K562 (cell line): ENCODE results near the gene LAMA4. TPM values are rescaled to one million over a fixed set of nuclear protein-coding genes. Genes with fewer than 3 reads are reported as not detected.

Experiments used
- ATAC-seq: fragments of 200-7000 bp; cut with Tn5 transposase; 3 replicates; pipeline ENCODE4 v1.9.1; 2020; ENCODE audit warnings: moderate library complexity
- BruUV-seq: library from RNA; stranded (reverse); fragments of 400-500 nt; replicated peaks from 2 replicates; lab custom pipeline; 2021; lab: Mats Ljungman, UMichigan
- CTCF ChIA-PET: fragments of 300-600 bp; formaldehyde crosslinking; extraction: SDS; loops from one replicate; lab custom pipeline; 2021; ENCODE audit warnings: low intra/inter-chr PET ratio; lab: Yijun Ruan, JAX
- POLR2A ChIA-PET: fragments of 300-600, 350-650 bp; sonication (Branson Sonifier 250); formaldehyde crosslinking; extraction: SDS; loops from one replicate; lab custom pipeline; 2021; ENCODE audit warnings: antibody characterized with exemption, inconsistent platforms; lab: Yijun Ruan, JAX
- DNase-seq, 4 experiments: peaks; one replicate each; pipeline versions ENCODE4 v3.0.0 to v3.0.0-alpha.2; 2011 to 2018; ENCODE audit warnings: low spot score in 3 of 4, mixed read lengths in 3 of 4; ENCODE audit errors: extremely low read depth in 1 of 4
- FAIRE-seq: peaks from 2 replicates; lab custom pipeline; 2011; peaks lifted over from hg19 to GRCh38; lab: Jason Lieb, UNC
- H2AFZ ChIP-seq: 2 replicates; pipeline ENCODE4 v1.6.0; 2011; ENCODE audit warnings: low read depth, low read length, control low read depth, inconsistent platforms
- H3K27ac ChIP-seq: fragments of 200-600 bp; 3 replicates; pipeline ENCODE4 v1.8.0; 2011; ENCODE audit warnings: low read depth, mild to moderate bottlenecking, control low read depth, inconsistent platforms, low read length, moderate library complexity, mixed read lengths; ENCODE audit errors: extremely low read depth
- H3K27me3 ChIP-seq, 2 experiments: fragments of 300-600 bp in 1 of 2; 2 replicates in 1 of 2; 3 replicates in 1 of 2; pipeline versions ENCODE4 v1.6.0 to v1.8.0; 2011; ENCODE audit warnings: inconsistent platforms in 2 of 2, low read length in 2 of 2, mild to moderate bottlenecking in 1 of 2, mixed read lengths in 1 of 2, moderate library complexity in 1 of 2; ENCODE audit not compliant: control insufficient read depth in 2 of 2, insufficient read depth in 2 of 2
- H3K36me3 ChIP-seq: fragments of 300-600 bp; 3 replicates; pipeline ENCODE4 v1.8.0; 2011; ENCODE audit warnings: mild to moderate bottlenecking, low read length, inconsistent platforms; ENCODE audit not compliant: control insufficient read depth, insufficient read depth
- H3K4me1 ChIP-seq, 2 experiments: fragments of 200-600 bp in 1 of 2; replicated peaks in 1 of 2; 2 replicates in 1 of 2; 3 replicates in 1 of 2; pipeline versions ENCODE4 v1.5.1 to v1.8.0; 2011; ENCODE audit warnings: inconsistent platforms in 2 of 2, low read length in 2 of 2, mild to moderate bottlenecking in 1 of 2, mixed read lengths in 1 of 2, moderate library complexity in 1 of 2; ENCODE audit not compliant: control insufficient read depth in 2 of 2, insufficient read depth in 2 of 2
- H3K4me2 ChIP-seq: 2 replicates; pipeline ENCODE4 v1.6.1; 2011; ENCODE audit warnings: low read length, control low read depth, inconsistent platforms, mixed read lengths; ENCODE audit not compliant: insufficient read depth
- H3K4me3 ChIP-seq: fragments of 200-600 bp; sonication (generic), shearing (Covaris generic); 2 replicates; pipeline ENCODE4 v1.5.1; 2016; ENCODE audit warnings: control low read depth, inconsistent platforms
- H3K79me2 ChIP-seq: fragments of 200-600 bp; 3 replicates; pipeline ENCODE4 v1.8.0; 2011; ENCODE audit warnings: low read length, inconsistent platforms; ENCODE audit not compliant: control insufficient read depth, insufficient read depth
- H3K9ac ChIP-seq, 2 experiments: 2 replicates each; pipeline versions ENCODE4 v1.6.0 to v1.6.1; 2011; ENCODE audit warnings: low read depth in 2 of 2, low read length in 2 of 2, control low read depth in 1 of 2, inconsistent platforms in 1 of 2, mild to moderate bottlenecking in 1 of 2, mixed read lengths in 1 of 2; ENCODE audit not compliant: insufficient read depth in 1 of 2
- H3K9me1 ChIP-seq: one replicate; pipeline ENCODE4 v1.6.0; 2011; ENCODE audit warnings: inconsistent platforms, mild to moderate bottlenecking, low read length, moderate library complexity; ENCODE audit not compliant: control insufficient read depth, insufficient read depth
- H3K9me3 ChIP-seq: replicated peaks from 2 replicates; pipeline ENCODE4 v1.5.1; 2011; ENCODE audit warnings: low read depth, low read length, inconsistent platforms; ENCODE audit not compliant: control insufficient read depth, insufficient read depth
- H4K20me1 ChIP-seq: replicated peaks from 2 replicates; pipeline ENCODE4 v1.6.1; 2011; ENCODE audit warnings: low read length, inconsistent platforms, mixed read lengths; ENCODE audit not compliant: control insufficient read depth, insufficient read depth
- BCOR ChIP-seq: fragments of 450-650 bp; IDR thresholded peaks from 2 replicates; pipeline ENCODE4 v1.6.1; 2016
- FOXJ2 ChIP-seq: fragments of 200-800 bp; sonication (Bioruptor generic); IDR thresholded peaks from 2 replicates; pipeline ENCODE4 v1.6.1; 2016; ENCODE audit warnings: missing genetic modification characterization, missing compliant biosample characterization
- HEY1 ChIP-seq: fragments of 250-450 bp; sonication (Bioruptor Pico); IDR thresholded peaks from 2 replicates; pipeline ENCODE4 v1.5.0; 2020; ENCODE audit warnings: mild to moderate bottlenecking, moderate library complexity, borderline replicate concordance
- MCM7 ChIP-seq, 2 experiments: fragments of 450-650 bp; IDR thresholded peaks; 2 replicates each; pipeline ENCODE4 v1.6.1; 2016 to 2018
- MIER1 ChIP-seq: fragments of 450-650 bp; IDR thresholded peaks from 2 replicates; pipeline ENCODE4 v1.6.1; 2016; ENCODE audit warnings: antibody characterized with exemption, mild to moderate bottlenecking, low read depth
- NR0B1 ChIP-seq: fragments of 450-650 bp; IDR thresholded peaks from one replicate; pipeline ENCODE4 v1.6.1; 2018; ENCODE audit warnings: mild to moderate bottlenecking, moderate library complexity; ENCODE audit not compliant: partially characterized antibody
- PHF20 ChIP-seq: fragments of 450-650 bp; IDR thresholded peaks from 2 replicates; pipeline ENCODE4 v1.6.1; 2018; ENCODE audit not compliant: partially characterized antibody
- PHF8 ChIP-seq: fragments of 200-600 bp; sonication (generic); IDR thresholded peaks from 2 replicates; pipeline ENCODE4 v1.6.1; 2012; ENCODE audit warnings: mixed run types, mild to moderate bottlenecking, inconsistent platforms, low read length, moderate library complexity, borderline replicate concordance
- POLR2G ChIP-seq: fragments of 200-400 bp; formaldehyde crosslinking; IDR thresholded peaks from 2 replicates; pipeline ENCODE4 v1.6.1; 2017; ENCODE audit warnings: low read depth, mild to moderate bottlenecking, antibody characterized with exemption, low read length, moderate library complexity
- PTBP1 ChIP-seq: fragments of 200-400 bp; formaldehyde crosslinking; IDR thresholded peaks from 2 replicates; pipeline ENCODE4 v1.6.1; 2017; ENCODE audit warnings: low read depth, low read length
- TARDBP ChIP-seq: fragments of 450-650 bp; IDR thresholded peaks from 2 replicates; pipeline ENCODE4 v1.6.1; 2016
- TEAD1 ChIP-seq, 2 experiments: fragments of 450-650 bp in 1 of 2; sonication (generic) in 1 of 2; formaldehyde crosslinking; IDR thresholded peaks; 2 replicates each; pipeline versions ENCODE4 v1.4.0 to v1.8.0; 2020 to 2022; ENCODE audit warnings: mild to moderate bottlenecking in 2 of 2, missing genetic modification reagents in 1 of 2
- UBTF ChIP-seq, 2 experiments: IDR thresholded peaks; 2 replicates each; pipeline ENCODE4 v1.6.1; 2012; ENCODE audit warnings: improper control_type of control experiment in 2 of 2, low read depth in 2 of 2, low read length in 2 of 2, borderline replicate concordance in 1 of 2
- ZBTB12 ChIP-seq: fragments of 250-450 bp; sonication (Bioruptor Pico); IDR thresholded peaks from 2 replicates; pipeline ENCODE4 v1.4.0; 2020
- ZKSCAN1 ChIP-seq: fragments of 150-350 bp; IDR thresholded peaks from 2 replicates; pipeline ENCODE4 v1.6.1; 2016; ENCODE audit warnings: low read depth, low read length
- ZNF140 ChIP-seq: fragments of 250-450 bp; sonication (Bioruptor Pico); IDR thresholded peaks from 2 replicates; pipeline ENCODE4 v1.8.0; 2021; ENCODE audit warnings: moderate library complexity, mild to moderate bottlenecking, inconsistent platforms
- ZNF589 ChIP-seq: fragments of 200-800 bp; sonication (Bioruptor generic); IDR thresholded peaks from 2 replicates; pipeline ENCODE4 v1.6.1; 2016; ENCODE audit warnings: low read depth, missing genetic modification characterization, missing compliant biosample characterization
- ZNF655 ChIP-seq: fragments of 250-450 bp; sonication (Bioruptor Pico); IDR thresholded peaks from 2 replicates; pipeline ENCODE4 v1.5.0; 2021
- ZNF695 ChIP-seq: fragments of 450-650 bp; formaldehyde crosslinking; IDR thresholded peaks from 2 replicates; pipeline ENCODE4 v1.4.0; 2020; ENCODE audit warnings: mild to moderate bottlenecking, moderate library complexity
- WGBS: fragments of 100-300 bp; shearing (Covaris generic); methylation state at CpG from one replicate; pipeline ENCODE4 v1.1.6; 2016; ENCODE audit warnings: low coverage, mixed read lengths; ENCODE audit not compliant: insufficient coverage; ENCODE audit errors: missing lambda C conversion rate; 5-methylcytosine and 5-hydroxymethylcytosine counted together
- in situ Hi-C: fragments of 300-500 bp; cut with MboI; formaldehyde crosslinking; loops from 4 replicates; pipeline ENCODE4 v1.15.0; 2018; ENCODE audit warnings: inconsistent platforms, mixed read lengths
- intact Hi-C: fragments of 100-400 bp; cut with micrococcal nuclease; formaldehyde crosslinking; loops from 2 replicates; pipeline ENCODE4 v1.14.2; 2022
- polyA plus RNA-seq, 8 experiments: library from polyadenylated mRNA; depleted of rRNA in 4 of 8; stranded (reverse) in 5 of 8; unstranded in 3 of 8; fragments of >200 nt; fragmentation: Nextera tagmentation in 2 of 8; fragmentation: Illumina TruSeq in 1 of 8; extraction: Ambion mirVana in 2 of 8; extraction: Trizol in 1 of 8; gene quantifications; 2 replicates each; pipeline versions ENCODE4 v1.2.1 to v1.2.3, GENCODE V29; 2011 to 2014; ENCODE audit warnings: inconsistent platforms in 1 of 8, missing spikeins in 1 of 8
- total RNA-seq, 7 experiments: library from RNA; depleted of rRNA in 6 of 7; stranded (reverse); fragments of >200 nt in 6 of 7; fragmentation: Illumina TruSeq in 2 of 7; extraction: Trizol in 2 of 7; gene quantifications; 2 replicates each; pipeline versions ENCODE4 v1.2.1 to v1.2.3, GENCODE V29; 2011 to 2021; ENCODE audit warnings: low replicate concordance in 1 of 7

The LAMA4 gene
- total and polyA plus RNA-seq, 9 of the 15 experiments (the other 6 are each of a cell fraction or from before 2014, with no cell fraction given), result 0.05 to 2.9 (median 0.51) TPM

- Histone ChIP-seq H3K4me3 (no peak overlapping the region), H3K36me3 (no peaks in the 10 kb centered on the region), H3K9me1 (no peaks in the 10 kb centered on the region), H3K79me2 (no peaks in the 10 kb centered on the region), H3K27ac (no peak overlapping the region), H3K9me3 (no peaks in the 10 kb centered on the region), H2AFZ (no peak overlapping the region), H3K4me2 (no peak overlapping the region), H4K20me1 (no peaks in the 10 kb centered on the region), H3K9ac (no peak overlapping the region), H3K4me1 (no peaks in the 10 kb centered on the region), H3K27me3 (no peaks in the 10 kb centered on the region)
- no peak for ATAC-seq
- no peak for DNase-seq
- CTCF ChIA-PET, result no interaction called here
- POLR2A ChIA-PET, result no interaction called here
- FAIRE-seq, result no peak
- intact Hi-C loops (no loop called here), in situ Hi-C loops (no loop called here)
- no TSS peak for BruUV-seq
- 0% methylated on average over 3 of the region's 3 CpGs for WGBS
- TF ChIP-seq PHF20 (no peak), POLR2G (no peak), ZKSCAN1 (no peak), ZNF695 (CRISPR knock-in tag) (no peak), PTBP1 (no peak), HEY1 (no peak), ZNF140 (no peak), NR0B1 (no peak), UBTF (IDR thresholded peaks at IDR 0.05; ENCODE audit: borderline replicate concordance in 1 of 2, low read depth in 2 of 2, low read length in 2 of 2) (no peak), ZNF589 (CRISPR knock-in tag) (no peak), TEAD1 (CRISPR knock-in tag; IDR thresholded peaks at IDR 0.05) (no peak), FOXJ2 (no peak), BCOR (no peak), TARDBP (no peak), MCM7 (IDR thresholded peaks at IDR 0.05) (no peak), PHF8 (no peak), MIER1 (no peak), ZBTB12 (no peak), ZNF655 (no peak)
These were observed 20.5 kb downstream of the LAMA4 start for GRCh38 chr6:112233847-112234246.
